HUDEP-2 (cell line): Measurements from ENCODE around the gene AFF3.

Source experiments
- DNase-seq, 76 experiments: peaks; one replicate each; lab custom pipeline; 2025; ENCODE audit not compliant: unreplicated experiment in 76 of 76; lab: John Stamatoyannopoulos, UW

AFF3 gene

DNA sequence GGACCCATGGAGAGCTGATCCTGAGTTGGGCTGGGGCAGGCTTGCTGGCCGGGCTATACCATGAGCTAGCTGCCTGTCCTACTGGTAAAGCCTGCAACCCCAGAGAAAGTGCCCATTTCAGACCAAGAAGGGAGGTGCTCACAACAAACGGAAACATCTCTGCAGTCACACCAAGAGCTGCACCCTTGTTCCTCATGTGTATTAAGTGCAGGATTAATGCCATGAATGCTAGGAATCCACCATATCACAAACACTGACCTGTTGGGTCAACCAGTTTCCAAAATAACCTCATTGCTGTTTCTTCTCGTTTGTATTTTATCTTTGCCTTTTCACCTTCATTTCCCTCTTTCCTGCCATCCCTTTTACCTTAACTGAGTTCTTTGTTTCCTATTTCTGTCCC is 69.9 kb downstream of the AFF3 start:
- no peak for DNase-seq

DNA sequence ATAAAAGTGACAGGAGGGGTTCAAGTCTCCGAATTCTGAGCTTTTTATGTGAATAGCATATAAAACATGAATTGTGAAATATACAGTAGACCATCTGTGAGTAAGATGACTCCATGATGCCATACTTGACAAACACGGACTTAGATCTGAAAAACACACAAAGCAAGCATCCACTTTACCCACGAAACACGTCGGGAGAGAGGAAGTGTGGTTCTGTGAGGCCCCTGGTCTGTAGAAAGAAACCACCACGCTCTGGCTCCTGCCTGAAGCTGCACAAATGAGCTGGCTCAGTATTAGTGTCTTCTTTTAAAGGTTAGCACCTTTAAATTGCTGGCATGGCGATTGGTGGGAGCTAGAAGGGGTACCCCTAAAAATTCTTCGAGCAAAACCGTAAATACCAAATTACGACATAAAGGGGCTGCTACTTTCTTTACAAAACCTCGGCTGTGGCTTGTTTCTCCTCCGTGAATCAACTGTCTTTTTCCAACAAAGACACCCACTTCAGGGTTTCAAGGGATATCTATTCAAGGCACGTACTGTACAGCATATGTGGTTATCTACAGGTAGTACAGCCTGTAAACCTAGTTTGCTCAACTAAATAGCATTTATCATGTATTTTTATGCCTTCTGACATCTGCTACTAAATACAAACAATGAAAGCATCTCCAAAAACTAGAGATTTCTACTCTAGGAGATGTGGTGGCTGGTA is 70.9 kb downstream of the AFF3 start:
- DNase-seq, result no peak

DNA sequence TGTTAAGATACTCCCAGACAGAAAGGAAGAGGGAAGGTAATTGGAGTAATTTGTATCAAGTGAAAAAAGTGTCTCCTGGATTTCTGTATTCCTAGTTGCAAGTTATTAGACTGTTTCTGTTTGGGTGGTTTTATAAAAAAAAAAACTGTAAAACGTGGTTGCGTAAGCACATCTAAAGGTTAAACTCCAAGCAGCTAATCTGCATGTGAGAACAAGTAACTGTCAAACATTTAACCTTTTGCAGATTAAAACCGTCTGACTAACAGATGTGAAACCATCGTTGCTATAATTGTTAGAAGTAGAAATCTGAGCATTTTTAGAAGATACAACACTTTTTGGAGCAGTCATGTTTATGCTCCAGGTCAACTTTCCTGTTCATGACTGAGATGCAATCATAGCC is 72.3 kb downstream of the AFF3 start:
- DNase-seq, result no peak

DNA sequence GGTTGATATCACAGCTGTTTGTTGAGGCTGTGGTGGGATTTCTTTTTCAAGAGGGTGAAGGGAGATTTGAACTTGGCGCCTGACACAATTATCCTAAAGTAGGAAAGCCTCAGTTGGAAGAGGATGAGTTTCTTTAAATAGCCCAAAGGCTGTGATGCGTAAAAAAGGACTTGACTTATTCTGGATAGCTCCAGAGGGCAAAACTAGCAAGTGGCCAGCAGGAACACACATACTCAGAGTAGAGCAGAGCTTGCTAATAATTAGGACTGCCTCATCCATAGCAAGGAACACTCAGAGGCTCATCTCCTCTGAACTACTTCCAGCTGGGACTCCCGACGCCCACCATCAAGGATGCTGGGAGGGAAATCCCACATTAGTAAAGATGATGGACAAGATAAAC is 74.0 kb downstream of the AFF3 start:
- DNase-seq, result no peak

DNA sequence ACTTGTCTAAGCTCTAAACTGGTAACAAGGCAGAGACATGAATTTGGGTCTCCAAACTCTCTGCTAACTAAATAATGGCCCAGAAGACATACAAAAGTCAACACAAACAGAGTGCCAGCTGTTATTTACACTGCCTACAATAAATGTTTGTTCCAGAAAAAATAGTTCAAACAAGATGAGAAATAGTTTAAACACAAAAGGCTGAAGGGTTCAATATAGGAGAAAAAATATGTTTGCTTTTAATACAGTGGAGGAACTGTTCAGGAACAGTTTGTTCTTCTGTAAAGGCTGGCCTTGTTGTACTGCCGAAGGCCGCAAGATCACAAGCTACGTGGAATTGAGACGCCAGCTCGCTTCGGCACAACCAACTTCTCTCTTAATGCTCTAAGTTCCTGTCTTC is 74.6 kb downstream of the AFF3 start:
- DNase-seq, result no peak

DNA sequence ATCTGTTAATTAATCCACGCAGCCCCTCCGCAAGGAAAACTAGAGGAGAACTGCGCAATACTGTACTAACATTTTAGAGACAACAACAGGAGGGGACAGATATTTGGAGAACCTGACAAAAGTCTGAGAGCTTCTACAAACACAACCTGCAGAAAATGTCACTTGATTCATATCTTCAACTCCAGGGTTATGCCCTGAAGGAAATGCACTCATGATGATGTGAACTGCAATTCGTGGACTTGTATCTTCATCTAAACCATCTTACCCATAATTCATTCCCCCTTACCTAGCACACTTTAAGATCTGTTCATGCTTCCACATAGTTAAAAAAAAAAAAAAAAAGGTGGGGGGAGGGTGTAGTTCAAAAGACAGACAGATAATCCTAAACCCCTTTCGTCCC is 75.5 kb downstream of the AFF3 start:
- no peak for DNase-seq

DNA sequence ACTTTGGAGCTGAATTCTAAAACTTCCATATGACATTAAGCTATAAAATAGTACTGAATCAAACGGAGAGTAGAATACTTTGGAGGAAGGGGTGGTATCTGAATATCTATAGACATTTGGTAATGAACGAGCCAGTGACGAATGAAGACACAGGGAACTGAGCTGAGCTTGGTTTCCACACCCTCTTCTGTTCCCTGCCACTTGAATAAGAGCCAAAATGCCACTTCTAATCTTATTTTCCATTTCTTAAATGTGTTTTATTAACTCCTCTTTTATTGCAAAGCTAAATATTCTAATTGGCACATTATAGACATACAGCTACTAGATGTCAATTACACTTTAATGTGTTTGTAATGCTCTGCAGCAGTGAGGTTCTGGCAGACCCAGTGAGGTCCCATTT is 76.1 kb downstream of the AFF3 start:
- no peak for DNase-seq

DNA sequence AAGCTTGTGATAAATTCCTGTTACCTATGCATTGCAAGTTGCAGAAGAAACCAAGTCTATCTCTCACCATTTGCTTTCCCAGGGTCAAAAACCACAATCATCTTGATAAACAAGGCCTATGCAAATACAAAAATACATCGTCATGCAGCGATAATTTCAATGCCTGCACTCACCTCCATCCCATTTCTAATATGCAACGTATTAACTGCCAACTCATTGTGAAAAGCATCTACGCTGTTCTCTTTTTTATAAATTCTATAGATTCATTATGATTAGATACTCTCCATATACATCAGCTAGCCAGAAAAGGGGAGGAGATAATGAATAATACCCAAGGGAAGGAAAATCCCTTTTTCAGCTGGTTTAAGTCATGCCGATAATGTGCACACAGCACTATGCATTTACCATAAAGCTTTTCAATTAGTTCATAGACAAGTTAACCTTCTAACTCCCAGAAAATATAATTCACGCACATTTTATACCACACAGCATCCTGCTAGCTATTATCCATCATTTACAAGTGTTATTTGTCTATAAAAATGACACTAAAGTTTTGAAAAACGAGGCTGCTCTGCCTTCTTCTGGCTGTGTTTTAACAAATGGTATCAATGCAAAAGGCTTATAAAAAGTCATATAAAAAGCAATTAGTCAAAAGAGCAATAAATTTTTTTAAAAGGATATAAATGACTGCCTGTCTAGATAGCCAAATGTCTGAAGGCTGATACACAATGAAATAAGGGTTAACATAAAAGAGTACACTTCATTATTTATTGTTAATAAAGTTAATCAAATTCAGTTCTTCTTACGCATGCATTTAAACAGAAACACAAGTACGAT is 77.6 kb downstream of the AFF3 start:
- no peak for DNase-seq

DNA sequence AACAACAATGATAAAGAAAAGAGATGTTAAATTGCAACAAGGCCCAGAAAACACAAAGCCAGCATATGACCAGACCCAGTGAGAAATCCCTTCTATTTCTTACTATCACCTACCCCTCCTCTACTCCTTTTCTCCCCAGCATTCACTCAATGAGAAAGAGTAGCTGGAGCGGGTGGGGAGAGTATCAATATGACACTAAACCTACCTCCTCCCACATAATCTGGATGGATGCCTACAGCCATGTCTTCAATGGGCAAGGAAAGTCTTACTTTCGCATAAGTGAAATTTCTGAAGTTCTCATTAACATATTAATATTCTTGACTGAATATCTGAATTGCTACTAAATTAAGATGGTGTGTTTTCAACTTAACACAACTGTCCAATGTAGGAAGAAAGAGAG is 78.2 kb downstream of the AFF3 start:
- DNase-seq, result no peak

DNA sequence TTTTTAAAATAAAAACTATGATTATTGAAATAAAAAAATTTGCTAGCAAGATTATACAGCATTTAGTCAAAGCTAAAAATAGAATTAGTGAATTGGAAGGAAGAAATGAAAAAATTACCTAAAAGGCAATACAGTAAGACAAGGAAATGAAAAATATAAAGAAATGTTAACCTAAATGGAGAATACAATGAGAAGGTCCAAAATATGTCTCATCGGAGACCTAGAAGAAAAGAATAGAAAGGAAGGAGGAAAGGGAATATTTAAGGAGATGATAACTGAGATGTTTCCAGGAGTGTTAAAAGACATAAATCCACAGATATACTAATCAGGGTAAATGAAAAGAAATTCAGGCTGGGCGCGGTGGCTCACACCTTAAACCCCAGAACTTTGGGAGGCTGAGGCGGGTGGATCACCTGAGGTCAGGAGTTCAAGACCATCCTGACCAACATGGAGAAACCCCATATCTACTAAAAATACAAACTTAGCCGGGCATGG is 78.9 kb downstream of the AFF3 start:
- DNase-seq, result no peak

DNA sequence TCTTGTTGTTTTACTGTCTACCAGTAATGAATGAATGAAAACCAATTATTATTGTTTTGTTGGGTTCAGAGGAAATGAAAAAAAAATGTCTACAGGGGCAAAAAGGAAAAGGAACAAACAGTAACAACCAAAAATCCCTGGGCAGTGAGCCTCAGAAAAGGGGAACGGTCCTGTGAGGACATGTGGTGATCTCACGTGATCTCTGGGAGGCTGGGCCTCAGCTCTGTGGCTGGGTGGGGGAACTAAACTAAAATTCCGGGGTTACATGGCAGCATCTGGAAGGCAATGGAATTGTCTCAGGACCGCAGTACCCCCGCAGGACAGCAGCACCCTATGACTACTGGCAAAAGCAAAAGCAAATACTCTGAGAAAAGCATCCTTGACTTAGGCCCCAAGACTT is 80.1 kb downstream of the AFF3 start:
- no peak for DNase-seq

DNA sequence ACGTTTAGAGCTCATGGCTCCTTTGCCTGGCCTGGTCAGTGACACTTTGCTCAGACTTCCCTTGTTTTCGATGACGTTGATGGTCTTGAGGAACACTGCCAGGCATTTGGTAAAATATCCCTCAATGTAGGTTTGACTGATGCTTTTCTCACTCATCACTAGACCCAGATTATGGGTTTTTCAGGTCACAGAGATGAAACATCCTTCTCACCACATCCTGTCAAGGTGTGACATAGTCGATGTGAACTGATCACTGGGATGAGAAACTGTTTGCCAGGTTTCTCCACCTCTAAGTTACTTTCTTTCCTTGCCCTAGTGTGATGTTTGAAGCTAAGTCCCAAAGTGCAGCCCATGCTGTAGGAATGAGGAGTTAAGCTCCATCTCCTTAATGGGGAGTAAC is 81.5 kb downstream of the AFF3 start:
- DNase-seq, result no peak

DNA sequence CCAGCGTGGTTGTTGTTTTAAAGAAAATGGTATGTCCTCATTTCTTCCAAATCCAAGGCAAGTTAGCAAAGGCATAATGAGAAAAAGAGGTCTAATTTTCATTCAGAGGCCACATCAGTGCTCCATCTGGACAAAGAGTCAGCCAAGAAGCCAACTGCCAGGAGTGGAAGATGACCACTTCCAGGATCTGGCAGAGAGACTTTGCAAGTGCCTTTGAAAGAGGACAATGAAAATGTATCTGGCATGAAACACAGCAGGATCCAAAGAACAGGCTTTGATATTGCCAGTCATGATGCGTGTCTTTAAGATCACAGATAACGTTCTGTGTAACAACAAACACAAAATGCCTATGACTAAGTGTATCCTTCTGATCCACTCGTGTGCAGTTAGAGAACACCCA is 82.8 kb downstream of the AFF3 start:
- no peak for DNase-seq

DNA sequence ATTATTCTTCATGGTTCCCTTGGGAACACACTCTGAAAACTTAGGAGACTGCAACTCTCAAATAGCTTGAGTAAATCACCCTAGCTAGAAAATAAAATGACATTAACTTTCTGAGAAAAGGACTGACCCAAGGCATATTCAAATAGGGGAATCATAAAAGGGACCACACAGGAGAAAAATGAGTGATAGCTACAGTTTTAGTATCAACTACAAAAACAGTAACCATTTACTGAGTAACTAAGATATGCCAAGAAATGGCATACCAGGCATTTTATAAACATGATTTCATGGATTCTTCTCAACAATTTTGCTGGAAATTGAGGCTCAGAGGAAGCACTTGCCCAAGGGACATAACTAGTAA is 84.5 kb downstream of the AFF3 start:
- DNase-seq, result no peak

DNA sequence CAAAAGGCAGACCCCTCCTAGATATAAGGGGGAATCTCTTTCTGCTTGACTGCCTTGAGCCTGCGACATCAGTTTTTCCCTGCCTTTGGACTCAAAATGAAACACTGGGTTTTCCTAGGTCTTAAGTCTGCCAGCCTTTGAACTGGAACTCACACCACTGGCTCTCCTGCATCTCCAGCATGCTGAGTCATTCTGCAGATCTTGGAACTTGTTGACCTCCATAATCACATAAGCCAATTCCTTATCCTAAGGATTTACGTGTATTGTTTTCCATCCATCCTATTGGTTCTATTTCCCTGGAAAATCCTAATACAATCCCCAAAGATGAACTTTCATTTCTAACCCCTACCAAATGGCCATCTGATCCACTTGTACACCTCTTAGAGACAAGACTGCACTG is 88.0 kb downstream of the AFF3 start:
- no peak for DNase-seq

DNA sequence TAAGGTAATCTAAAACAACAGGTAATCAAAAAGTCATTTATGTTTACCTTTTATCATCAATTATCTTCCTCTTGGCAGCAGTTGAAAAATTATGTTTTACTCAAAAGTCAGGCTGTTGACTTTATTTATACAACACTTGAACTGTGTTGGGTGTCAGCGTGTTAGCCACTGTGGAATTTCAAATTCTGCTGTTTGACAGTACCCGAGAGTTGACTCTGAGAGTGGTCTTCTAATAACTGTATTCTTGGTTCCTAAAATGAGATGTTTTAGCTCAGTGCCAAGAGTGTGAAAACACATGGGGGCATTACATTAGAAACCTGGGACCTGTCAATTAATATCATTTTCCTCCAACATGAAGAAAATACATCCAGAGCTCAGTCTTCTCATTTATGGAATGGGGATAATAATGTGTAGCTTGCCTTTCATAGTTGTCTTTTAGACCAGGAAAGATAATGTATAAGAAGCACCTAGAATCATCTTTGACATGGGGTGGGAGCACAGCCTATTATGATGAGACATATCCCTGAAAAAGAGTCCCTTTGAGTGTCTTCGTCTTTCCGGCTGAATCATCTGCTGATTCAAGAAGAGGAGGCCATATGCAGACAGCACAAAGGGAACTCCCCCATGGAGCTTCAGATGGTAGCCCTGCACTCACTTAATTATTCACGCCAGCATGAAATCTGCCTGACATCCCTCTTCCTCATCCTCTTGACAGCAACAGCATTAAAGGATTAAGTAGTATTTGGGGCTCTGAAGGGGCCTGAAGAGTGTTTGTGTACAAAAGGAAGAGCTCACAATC is 89.1 kb downstream of the AFF3 start:
- no peak for DNase-seq

DNA sequence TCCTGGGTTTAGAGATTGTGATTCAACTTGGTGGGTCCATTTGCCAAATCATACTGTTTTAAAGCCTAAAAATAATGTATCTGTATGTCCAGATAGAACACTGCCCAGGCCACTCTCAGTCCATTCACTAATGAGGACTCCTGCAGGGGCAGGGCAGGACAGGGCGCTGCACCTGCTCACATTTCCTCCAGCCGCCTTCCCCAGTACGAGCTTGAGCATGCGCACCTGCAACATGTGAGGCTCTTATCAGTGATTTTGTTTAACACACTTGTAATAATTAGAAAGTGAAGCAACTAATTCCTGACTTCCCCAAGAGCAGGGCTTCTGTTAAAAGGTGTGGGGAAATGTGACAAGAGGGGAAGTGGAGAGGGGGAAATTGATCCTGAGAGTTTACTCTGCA is 89.7 kb downstream of the AFF3 start:
- DNase-seq, result no peak

DNA sequence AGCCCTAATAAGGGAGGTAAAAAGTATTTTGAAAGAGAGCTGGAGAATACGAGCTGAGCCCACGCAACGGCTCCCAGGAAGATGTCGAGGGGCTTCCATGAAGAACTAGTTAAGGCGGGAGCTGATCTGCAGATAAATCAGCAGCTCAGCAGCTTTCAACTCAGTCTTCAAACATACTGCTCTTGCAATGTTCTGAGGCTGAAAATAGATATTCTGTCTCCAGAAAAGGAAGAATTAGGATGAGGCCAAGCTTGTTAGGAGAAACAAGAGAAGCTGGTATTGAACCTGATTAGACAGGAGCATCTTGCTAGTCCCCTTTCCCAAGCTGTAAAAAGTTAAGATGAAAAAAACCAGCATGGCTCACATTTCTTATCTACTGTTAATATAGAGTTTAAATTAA is 91.1 kb downstream of the AFF3 start:
- no peak for DNase-seq

DNA sequence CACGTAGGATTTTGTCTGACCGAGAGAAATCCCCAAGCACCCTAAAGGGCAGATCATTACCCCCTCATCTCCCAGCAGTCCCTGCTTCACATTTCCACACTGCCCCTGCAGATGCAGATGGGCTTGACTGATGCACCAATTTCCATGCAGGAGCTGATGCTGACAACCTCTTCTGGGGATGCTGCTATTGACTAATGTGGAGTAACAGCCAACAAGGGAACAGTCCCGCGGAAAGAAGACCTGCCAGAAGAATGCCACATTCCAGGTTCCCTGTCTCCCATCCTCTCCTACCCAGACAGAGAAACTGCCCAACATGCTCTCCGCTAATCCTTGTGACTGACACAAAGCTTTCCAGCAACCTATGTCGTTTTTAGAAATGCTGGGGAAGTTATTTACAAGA is 91.7 kb downstream of the AFF3 start:
- no peak for DNase-seq

DNA sequence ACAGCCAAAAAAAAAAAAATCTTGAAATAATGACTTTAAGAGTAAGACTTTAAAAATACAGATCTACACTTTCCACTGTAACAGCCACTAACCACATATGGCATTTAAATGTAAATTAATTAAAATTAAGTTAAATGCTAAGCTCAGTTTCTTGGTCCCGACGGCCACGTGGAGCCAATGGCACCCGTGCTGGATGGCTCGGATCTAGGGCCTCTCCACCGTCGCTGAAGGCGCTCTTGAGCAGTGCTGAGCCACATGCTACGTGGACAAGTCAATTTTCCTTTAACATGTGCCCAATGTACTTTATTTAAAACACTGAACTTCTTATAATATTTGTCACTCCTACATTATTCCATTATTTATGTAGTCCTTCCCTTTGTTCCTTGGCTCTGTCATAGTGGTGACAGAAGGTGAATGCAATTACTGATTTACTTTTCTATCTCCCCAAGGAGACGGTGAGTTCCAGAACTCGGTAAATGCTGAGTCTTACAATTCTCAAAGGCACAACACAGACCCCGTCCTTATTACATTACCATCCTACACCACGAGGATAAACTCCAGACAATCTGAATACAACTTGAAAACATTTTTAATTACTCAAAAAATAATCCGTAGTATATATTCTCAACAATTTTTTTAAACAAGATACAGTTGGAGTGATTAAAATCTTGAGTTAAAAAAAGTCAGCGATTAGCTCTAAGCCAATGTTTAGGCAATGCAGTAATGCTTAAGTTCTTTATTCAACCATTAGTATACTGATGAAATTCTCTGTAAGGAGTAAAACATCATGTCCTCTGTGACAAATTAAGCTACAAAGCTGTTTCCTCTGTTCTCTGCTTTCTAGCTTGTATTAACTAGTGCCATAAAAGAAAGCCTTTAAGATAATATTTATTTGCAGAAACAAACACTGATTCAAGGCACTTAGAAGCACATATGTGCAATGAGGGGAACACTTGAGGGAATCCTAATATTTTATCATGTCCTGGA is 95.1 kb downstream of the AFF3 start:
- no peak for DNase-seq
